ENCODE results near the gene PLGLB2. TPM values are rescaled to one million over a fixed set of nuclear protein-coding genes. Genes with fewer than 3 reads are reported as not detected.

The PLGLB2 gene
- 1.6 TPM for total RNA-seq

GRCh38 chr2:87747791-87748190 is at the start of gene PLGLB2:
PLGLB2 (plus strand) TSS chr2:87748087; CDS start chr2:87748154, 67 bp downstream.

Other genes starting within 250 kb of the PLGLB2 start
- 3.0 TPM for gene RGPD2, start 77.7 kb downstream of the PLGLB2 start, total RNA-seq